Right lobe of liver (tissue), 4 donors: ENCODE measurements around the gene KCNJ5.

Experiments used
- CTCF ChIP-seq, 4 donors: fragments of 200-600 bp in 3 of 4; fragments of 450-650 bp in 1 of 4; IDR thresholded peaks; one replicate each; pipeline versions ENCODE4 v1.5.1 to v1.8.0; 2016 to 2022; ENCODE audit warnings: antibody characterized with exemption in 4 of 4, mild to moderate bottlenecking in 2 of 4
- POLR2A ChIP-seq: fragments of 450-650 bp; IDR thresholded peaks from one replicate; pipeline ENCODE4 v1.6.1; 2017; ENCODE audit warnings: antibody characterized with exemption, mild to moderate bottlenecking
- donor health status: DM: no; HTN: no; CAD: no.
- donor health status: DM: no; HTN: no; CAD: no.
- donor health status: DM: no; HTN: yes; CAD: no.

- no peak for TF ChIP-seq POLR2A
- TF ChIP-seq CTCF (IDR thresholded peaks at IDR 0.05), result no peak
Observed at GRCh38 chr11:128894685-128895084, 3.5 kb downstream of the KCNJ5 start.
